Measurements from ENCODE around the gene PARD6G. TPM values are rescaled to one million over a fixed set of nuclear protein-coding genes. Genes with fewer than 3 reads are reported as not detected.

Gene PARD6G
- total RNA-seq, 4 donors from 2014 or later = 24.3 to 37.8 (median 33.1) TPM

DNA sequence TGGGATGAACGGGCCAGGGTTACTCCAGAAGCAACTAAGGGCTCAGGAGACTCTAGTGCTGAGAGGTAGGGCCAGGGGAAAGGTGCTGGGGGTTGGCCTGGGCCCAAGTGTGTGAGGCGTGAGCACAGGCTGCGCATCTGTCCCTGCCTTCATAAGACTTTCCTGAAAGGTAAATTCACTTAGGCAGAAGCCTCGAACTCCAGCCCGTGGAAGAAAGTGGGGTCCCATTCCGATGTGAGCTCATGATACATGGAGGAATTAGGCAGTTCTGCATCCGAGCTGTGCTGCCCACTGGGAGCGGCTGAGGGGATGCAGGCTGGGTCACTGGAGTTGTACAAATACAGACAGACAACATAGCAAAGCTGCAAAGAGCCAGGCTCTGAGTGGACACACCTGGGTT, 16.2 kb downstream of the PARD6G start:
- H3K4me1 ChIP-seq = peaks cover 14 to 78% (median 27%) of the 10 kb centered on the region in 3 donors
- H3K36me3 ChIP-seq = no peaks in the 10 kb centered on the region
- no peak overlapping the region for H3K4me3 ChIP-seq
- H3K9me3 ChIP-seq = no peaks in the 10 kb centered on the region
- DNase-seq = no peak
- intact Hi-C loops (cut with DNase I) = no loop called here
- TF ChIP-seq, protein P1, sequence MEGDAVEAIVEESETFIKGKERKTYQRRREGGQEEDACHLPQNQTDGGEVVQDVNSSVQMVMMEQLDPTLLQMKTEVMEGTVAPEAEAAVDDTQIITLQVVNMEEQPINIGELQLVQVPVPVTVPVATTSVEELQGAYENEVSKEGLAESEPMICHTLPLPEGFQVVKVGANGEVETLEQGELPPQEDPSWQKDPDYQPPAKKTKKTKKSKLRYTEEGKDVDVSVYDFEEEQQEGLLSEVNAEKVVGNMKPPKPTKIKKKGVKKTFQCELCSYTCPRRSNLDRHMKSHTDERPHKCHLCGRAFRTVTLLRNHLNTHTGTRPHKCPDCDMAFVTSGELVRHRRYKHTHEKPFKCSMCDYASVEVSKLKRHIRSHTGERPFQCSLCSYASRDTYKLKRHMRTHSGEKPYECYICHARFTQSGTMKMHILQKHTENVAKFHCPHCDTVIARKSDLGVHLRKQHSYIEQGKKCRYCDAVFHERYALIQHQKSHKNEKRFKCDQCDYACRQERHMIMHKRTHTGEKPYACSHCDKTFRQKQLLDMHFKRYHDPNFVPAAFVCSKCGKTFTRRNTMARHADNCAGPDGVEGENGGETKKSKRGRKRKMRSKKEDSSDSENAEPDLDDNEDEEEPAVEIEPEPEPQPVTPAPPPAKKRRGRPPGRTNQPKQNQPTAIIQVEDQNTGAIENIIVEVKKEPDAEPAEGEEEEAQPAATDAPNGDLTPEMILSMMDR (IDR thresholded peaks at IDR 0.05) = no peak
- TF ChIP-seq POLR2A (IDR thresholded peaks at IDR 0.05) = no peak
- WGBS, 2 donors = 88 to 91% methylated on average over 7 to 8 of the region's 8 CpGs
- H3K27ac ChIP-seq = peak overlapping the region in 1 of 4 donors; percentile 71
- no peaks in the 10 kb centered on the region for H3K27me3 ChIP-seq

DNA sequence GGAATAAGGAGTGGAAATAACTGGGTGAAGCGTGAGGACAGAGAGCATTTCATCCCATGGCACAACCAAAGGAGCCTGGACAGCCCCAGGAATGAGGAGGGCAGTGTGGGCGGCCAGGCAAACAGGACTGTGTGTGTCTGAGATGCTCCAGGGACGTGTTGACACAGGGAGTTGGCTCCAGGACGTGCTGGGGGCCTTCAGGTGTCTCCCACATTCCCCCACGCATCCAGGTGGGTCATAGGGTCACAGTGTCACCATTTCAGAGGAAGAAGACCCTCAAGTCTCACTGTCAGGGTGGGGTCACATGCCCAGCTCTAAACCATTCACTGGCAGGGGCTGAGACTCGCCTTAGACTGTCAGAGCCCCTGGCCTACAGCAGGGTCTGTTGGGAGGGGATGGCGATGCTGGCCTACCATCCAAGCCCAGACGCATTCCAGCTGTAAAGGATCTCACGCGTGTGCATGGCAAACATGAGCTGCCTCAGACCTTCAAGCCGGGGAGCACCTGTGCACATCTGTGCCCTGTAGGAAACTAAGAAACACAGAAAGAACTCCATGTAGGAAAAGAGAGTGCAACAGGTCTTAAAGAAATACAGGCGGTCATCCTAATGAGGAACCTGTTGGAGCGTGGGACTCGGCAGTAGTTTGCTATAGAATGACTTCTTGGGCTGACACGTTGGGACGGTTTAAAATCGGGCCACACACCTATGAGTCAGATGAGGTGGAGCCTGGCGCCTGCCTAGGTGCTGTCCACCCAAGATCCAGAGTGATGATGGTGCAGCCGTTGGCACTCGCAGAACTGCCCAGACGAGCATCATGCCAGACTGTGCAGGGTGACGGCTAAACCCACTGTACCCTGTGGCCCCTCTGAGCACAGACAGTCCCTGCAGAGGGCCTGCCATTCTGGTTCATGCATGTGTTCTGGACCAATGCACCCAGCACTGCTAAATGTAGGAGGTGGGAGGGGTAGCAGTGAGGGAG, 17.3 kb downstream of the PARD6G start:
- WGBS, 2 donors = 44 to 62% methylated on average over 16 of the region's 22 CpGs
- Histone ChIP-seq H3K9me3 (no peaks in the 10 kb centered on the region), H3K36me3 (no peaks in the 10 kb centered on the region), H3K27ac (peak overlapping the region in 3 of 4 donors; percentile 55 to 71 (median 58)), H3K4me1 (peaks cover 14 to 85% (median 27%) of the 10 kb centered on the region in 3 donors), H3K27me3 (no peaks in the 10 kb centered on the region), H3K4me3 (no peak overlapping the region)
- intact Hi-C loops (cut with DNase I) = no loop called here
- TF ChIP-seq POLR2A (IDR thresholded peaks at IDR 0.05) = no peak
- TF ChIP-seq, protein P1 (IDR thresholded peaks at IDR 0.05) = no peak
- DNase-seq = no peak

- Histone ChIP-seq H3K4me1 (peaks cover 13 to 91% (median 27%) of the 10 kb centered on the region in 3 donors), H3K9me3 (no peaks in the 10 kb centered on the region), H3K4me3 (no peak overlapping the region), H3K27ac (peak overlapping the region in 3 of 4 donors; percentile 55 to 71 (median 58)), H3K36me3 (no peaks in the 10 kb centered on the region), H3K27me3 (no peaks in the 10 kb centered on the region)
- intact Hi-C loops (cut with DNase I) = no loop called here
- TF ChIP-seq POLR2A (IDR thresholded peaks at IDR 0.05) = no peak
- TF ChIP-seq, protein P1 (IDR thresholded peaks at IDR 0.05) = no peak
- no peak for DNase-seq
- 30% methylated on average over 3 of the region's 3 CpGs; no CpG with 5 or more reads in 1 of the 2 donors for WGBS, 2 donors
These were observed 18.0 kb downstream of the PARD6G start for GRCh38 chr18:80229363-80229762.

DNA sequence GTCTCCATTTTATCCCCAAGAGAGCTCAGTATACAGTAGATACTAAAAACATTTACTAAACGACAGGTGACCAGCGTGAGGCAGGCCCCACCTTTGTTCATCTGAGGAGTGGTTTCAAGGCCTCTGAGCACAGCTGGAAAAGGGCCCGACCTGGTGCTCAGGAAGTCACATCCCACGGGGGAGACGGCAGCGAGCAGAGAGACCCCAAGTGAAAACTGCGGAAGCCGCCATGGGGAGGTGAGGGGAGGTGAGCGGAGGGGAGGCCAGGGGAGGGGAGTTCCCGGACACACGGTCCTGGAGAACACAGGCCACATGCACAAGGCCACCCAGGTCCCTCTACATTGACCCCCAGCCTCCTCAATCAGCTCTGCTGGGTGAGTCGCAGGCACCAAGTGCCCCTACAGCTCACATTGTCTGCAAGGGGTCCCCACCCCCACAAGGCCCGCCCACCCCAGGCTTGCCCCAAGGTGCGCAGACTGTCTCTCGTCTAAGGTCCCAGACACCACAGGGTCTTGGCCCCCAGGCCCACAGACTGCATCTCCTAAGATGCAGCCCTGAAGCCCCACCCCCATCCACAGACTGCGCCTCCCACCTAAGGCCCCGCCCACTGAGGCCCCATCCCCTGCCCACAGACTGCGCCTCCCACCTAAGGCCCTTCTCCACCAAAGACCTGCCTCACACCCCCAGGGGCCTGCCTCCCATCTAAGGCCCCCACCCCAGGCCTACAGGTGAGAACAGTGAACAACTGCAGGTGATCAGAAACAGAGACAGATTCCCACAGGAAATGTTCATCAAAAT, 19.1 kb downstream of the PARD6G start:
- H3K9me3 ChIP-seq = no peaks in the 10 kb centered on the region
- DNase-seq = no peak
- no peaks in the 10 kb centered on the region for H3K27me3 ChIP-seq
- no peaks in the 10 kb centered on the region for H3K36me3 ChIP-seq
- no peak overlapping the region for H3K4me3 ChIP-seq
- H3K4me1 ChIP-seq = peaks cover 11 to 91% (median 22%) of the 10 kb centered on the region in 3 donors
- H3K27ac ChIP-seq = peak overlapping the region in 1 of 4 donors; percentile 34
- TF ChIP-seq POLR2A (IDR thresholded peaks at IDR 0.05) = no peak
- TF ChIP-seq, protein P1 (IDR thresholded peaks at IDR 0.05) = no peak
- intact Hi-C loops (cut with DNase I) = no loop called here
- 59 to 89% methylated on average over 6 to 10 of the region's 18 CpGs for WGBS, 2 donors
